ENCODE results near the gene SECISBP2.
A peak's percentile ranks its signal among the peaks of the same experiment; 100 is the strongest.

The SECISBP2 gene

GRCh38 chr9:89310475-89311345 is 7.6 kb upstream of the SECISBP2 start, which contains the start of gene CKS2 (continued):
- TF ChIP-seq, protein P1, sequence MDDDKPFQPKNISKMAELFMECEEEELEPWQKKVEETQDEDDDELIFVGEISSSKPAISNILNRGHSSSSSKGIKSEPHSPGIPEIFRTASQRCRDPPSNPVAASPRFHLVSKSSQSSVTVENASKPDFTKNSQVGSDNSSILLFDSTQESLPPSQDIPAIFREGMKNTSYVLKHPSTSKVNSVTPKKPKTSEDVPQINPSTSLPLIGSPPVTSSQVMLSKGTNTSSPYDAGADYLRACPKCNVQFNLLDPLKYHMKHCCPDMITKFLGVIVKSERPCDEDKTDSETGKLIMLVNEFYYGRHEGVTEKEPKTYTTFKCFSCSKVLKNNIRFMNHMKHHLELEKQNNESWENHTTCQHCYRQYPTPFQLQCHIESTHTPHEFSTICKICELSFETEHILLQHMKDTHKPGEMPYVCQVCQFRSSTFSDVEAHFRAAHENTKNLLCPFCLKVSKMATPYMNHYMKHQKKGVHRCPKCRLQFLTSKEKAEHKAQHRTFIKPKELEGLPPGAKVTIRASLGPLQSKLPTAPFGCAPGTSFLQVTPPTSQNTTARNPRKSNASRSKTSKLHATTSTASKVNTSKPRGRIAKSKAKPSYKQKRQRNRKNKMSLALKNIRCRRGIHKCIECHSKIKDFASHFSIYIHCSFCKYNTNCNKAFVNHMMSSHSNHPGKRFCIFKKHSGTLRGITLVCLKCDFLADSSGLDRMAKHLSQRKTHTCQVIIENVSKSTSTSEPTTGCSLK (tag by site-specific recombination; IDR thresholded peaks at IDR 0.05): no peak
- TF ChIP-seq ZNF670 (tag by site-specific recombination; IDR thresholded peaks at IDR 0.05; ENCODE audit: low read depth): no peak
- TF ChIP-seq YY1 (tag by site-specific recombination; IDR thresholded peaks at IDR 0.05): peak; percentile 61
- TF ChIP-seq, protein P2, sequence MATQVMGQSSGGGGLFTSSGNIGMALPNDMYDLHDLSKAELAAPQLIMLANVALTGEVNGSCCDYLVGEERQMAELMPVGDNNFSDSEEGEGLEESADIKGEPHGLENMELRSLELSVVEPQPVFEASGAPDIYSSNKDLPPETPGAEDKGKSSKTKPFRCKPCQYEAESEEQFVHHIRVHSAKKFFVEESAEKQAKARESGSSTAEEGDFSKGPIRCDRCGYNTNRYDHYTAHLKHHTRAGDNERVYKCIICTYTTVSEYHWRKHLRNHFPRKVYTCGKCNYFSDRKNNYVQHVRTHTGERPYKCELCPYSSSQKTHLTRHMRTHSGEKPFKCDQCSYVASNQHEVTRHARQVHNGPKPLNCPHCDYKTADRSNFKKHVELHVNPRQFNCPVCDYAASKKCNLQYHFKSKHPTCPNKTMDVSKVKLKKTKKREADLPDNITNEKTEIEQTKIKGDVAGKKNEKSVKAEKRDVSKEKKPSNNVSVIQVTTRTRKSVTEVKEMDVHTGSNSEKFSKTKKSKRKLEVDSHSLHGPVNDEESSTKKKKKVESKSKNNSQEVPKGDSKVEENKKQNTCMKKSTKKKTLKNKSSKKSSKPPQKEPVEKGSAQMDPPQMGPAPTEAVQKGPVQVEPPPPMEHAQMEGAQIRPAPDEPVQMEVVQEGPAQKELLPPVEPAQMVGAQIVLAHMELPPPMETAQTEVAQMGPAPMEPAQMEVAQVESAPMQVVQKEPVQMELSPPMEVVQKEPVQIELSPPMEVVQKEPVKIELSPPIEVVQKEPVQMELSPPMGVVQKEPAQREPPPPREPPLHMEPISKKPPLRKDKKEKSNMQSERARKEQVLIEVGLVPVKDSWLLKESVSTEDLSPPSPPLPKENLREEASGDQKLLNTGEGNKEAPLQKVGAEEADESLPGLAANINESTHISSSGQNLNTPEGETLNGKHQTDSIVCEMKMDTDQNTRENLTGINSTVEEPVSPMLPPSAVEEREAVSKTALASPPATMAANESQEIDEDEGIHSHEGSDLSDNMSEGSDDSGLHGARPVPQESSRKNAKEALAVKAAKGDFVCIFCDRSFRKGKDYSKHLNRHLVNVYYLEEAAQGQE (tag by site-specific recombination; IDR thresholded peaks at IDR 0.05): no peak
- TF ChIP-seq ZNF510 (tag by site-specific recombination; IDR thresholded peaks at IDR 0.05; ENCODE audit: insufficient replicate concordance): no peak
- TF ChIP-seq, protein P3, sequence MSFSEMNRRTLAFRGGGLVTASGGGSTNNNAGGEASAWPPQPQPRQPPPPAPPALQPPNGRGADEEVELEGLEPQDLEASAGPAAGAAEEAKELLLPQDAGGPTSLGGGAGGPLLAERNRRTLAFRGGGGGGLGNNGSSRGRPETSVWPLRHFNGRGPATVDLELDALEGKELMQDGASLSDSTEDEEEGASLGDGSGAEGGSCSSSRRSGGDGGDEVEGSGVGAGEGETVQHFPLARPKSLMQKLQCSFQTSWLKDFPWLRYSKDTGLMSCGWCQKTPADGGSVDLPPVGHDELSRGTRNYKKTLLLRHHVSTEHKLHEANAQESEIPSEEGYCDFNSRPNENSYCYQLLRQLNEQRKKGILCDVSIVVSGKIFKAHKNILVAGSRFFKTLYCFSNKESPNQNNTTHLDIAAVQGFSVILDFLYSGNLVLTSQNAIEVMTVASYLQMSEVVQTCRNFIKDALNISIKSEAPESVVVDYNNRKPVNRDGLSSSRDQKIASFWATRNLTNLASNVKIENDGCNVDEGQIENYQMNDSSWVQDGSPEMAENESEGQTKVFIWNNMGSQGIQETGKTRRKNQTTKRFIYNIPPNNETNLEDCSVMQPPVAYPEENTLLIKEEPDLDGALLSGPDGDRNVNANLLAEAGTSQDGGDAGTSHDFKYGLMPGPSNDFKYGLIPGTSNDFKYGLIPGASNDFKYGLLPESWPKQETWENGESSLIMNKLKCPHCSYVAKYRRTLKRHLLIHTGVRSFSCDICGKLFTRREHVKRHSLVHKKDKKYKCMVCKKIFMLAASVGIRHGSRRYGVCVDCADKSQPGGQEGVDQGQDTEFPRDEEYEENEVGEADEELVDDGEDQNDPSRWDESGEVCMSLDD (tag by site-specific recombination; IDR thresholded peaks at IDR 0.05): peak; percentile 89
- TF ChIP-seq ZNF747 (tag by site-specific recombination; IDR thresholded peaks at IDR 0.05): no peak
- TF ChIP-seq ZSCAN30 (tag by site-specific recombination; IDR thresholded peaks at IDR 0.05): no peak
- TF ChIP-seq ZNF426 (tag by site-specific recombination; IDR thresholded peaks at IDR 0.05): no peak
- no peak for TF ChIP-seq ZNF114 (tag by site-specific recombination; IDR thresholded peaks at IDR 0.05)
- TF ChIP-seq, protein P4, sequence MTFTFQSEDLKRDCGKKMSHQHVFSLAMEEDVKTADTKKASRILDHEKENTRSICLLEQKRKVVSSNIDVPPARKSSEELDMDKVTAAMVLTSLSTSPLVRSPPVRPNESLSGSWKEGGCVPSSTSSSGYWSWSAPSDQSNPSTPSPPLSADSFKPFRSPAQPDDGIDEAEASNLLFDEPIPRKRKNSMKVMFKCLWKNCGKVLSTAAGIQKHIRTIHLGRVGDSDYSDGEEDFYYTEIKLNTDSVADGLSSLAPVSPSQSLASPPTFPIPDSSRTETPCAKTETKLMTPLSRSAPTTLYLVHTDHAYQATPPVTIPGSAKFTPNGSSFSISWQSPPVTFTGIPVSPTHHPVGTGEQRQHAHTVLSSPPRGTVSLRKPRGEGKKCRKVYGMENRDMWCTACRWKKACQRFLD (tag by site-specific recombination; IDR thresholded peaks at IDR 0.05): no peak
- no peak for TF ChIP-seq ZNF654 (tag by site-specific recombination; IDR thresholded peaks at IDR 0.05; ENCODE audit: low read depth)
- TF ChIP-seq SCRT2 (tag by site-specific recombination; IDR thresholded peaks at IDR 0.05): no peak
- TF ChIP-seq ZNF133 (tag by site-specific recombination; IDR thresholded peaks at IDR 0.05): no peak
- no peak for TF ChIP-seq SCRT1 (tag by site-specific recombination; IDR thresholded peaks at IDR 0.05; ENCODE audit: borderline replicate concordance)
- peak; percentile 63; the same call in 1 of the 2 replicates for TF ChIP-seq ZBTB8A (tag by site-specific recombination; IDR thresholded peaks at IDR 0.05)
- no peak for TF ChIP-seq PRDM6 (tag by site-specific recombination; IDR thresholded peaks at IDR 0.05)
- TF ChIP-seq ZNF366 (tag by site-specific recombination; conservative IDR thresholded peaks at IDR 0.05): no peak
- TF ChIP-seq ZNF239 (tag by site-specific recombination; IDR thresholded peaks at IDR 0.05): no peak
- no peak for TF ChIP-seq ZNF677 (tag by site-specific recombination; IDR thresholded peaks at IDR 0.05)
- TF ChIP-seq ZNF302 (tag by site-specific recombination; IDR thresholded peaks at IDR 0.05; ENCODE audit: low read depth): no peak
- TF ChIP-seq, protein P5, sequence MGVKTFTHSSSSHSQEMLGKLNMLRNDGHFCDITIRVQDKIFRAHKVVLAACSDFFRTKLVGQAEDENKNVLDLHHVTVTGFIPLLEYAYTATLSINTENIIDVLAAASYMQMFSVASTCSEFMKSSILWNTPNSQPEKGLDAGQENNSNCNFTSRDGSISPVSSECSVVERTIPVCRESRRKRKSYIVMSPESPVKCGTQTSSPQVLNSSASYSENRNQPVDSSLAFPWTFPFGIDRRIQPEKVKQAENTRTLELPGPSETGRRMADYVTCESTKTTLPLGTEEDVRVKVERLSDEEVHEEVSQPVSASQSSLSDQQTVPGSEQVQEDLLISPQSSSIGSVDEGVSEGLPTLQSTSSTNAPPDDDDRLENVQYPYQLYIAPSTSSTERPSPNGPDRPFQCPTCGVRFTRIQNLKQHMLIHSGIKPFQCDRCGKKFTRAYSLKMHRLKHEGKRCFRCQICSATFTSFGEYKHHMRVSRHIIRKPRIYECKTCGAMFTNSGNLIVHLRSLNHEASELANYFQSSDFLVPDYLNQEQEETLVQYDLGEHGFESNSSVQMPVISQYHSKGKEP (tag by site-specific recombination; IDR thresholded peaks at IDR 0.05): no peak
- no peak for TF ChIP-seq ZSCAN5A (tag by site-specific recombination; IDR thresholded peaks at IDR 0.05)
- TF ChIP-seq ZNF391 (tag by site-specific recombination; IDR thresholded peaks at IDR 0.05; ENCODE audit: borderline replicate concordance, low read depth): no peak
